Measurements from ENCODE around the gene DUSP22.

DNA sequence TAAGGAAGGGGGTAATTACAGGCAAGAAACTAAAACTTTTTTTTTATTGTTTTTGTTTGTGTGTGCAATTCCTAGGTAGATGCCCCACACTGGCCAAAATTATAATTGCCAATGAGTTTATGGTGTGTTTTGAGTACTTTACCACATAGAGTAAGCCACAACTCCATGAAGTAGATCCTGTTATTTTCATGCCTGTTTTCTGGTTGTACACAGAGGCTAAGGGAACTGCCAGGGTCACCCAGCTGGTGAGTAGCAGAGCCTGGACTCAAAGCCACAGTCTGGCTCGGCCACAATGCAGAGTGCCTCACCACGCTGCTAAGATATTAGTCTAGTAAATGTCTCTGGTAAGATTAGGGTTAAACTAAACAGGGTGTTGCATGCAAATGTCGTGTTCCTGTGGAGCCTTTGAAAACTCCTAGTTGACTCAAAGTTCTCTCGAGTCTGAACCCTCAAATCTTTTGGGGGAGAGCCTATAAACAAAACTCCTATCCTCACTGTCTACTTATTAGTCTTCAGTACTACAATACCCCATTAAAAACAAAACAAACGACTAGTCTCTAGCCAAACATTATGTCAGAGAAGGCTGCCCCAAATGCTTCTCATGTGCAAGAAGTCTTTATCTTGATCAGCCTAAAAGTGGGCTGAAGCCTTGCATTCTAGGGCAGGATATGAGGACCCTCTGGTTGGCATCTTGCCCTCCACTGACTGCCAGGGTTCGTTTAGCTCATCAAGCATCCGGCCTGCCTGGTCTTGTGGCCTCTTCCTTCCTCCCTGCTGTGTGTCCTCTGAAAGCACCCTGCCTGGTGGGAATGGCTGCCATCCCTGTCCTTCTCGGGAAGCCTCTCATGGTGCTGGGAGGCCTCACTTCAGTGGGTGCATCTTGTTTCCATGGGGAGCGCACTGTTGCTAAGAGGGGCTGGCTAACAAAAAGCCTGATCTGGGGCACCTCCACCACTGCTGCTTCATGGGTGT is 4.2 kb downstream of the DUSP22 start:
- TF ChIP-seq, protein P1, sequence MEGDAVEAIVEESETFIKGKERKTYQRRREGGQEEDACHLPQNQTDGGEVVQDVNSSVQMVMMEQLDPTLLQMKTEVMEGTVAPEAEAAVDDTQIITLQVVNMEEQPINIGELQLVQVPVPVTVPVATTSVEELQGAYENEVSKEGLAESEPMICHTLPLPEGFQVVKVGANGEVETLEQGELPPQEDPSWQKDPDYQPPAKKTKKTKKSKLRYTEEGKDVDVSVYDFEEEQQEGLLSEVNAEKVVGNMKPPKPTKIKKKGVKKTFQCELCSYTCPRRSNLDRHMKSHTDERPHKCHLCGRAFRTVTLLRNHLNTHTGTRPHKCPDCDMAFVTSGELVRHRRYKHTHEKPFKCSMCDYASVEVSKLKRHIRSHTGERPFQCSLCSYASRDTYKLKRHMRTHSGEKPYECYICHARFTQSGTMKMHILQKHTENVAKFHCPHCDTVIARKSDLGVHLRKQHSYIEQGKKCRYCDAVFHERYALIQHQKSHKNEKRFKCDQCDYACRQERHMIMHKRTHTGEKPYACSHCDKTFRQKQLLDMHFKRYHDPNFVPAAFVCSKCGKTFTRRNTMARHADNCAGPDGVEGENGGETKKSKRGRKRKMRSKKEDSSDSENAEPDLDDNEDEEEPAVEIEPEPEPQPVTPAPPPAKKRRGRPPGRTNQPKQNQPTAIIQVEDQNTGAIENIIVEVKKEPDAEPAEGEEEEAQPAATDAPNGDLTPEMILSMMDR (IDR thresholded peaks at IDR 0.05): no peak
- no peak for TF ChIP-seq POLR2A (IDR thresholded peaks at IDR 0.05)
- TF ChIP-seq POLR2AphosphoS5 (IDR thresholded peaks at IDR 0.05): no peak
- no peak for TF ChIP-seq EP300 (IDR thresholded peaks at IDR 0.05)

Measured in suprapubic skin (tissue), 4 donors.